Prostate gland (tissue), 2 donors: Measurements from ENCODE around the gene SLC12A6.

Experiments used
- CTCF ChIP-seq, 4 experiments: fragments of 200-600 bp in 2 of 4; fragments of 450-650 bp in 2 of 4; sonication (generic) in 2 of 4; IDR thresholded peaks; 1 replicate in 3 of 4; 2 replicates in 1 of 4; pipeline ENCODE4 v1.5.1; 2016 to 2019; ENCODE audit warnings: antibody characterized with exemption in 4 of 4, mild to moderate bottlenecking in 2 of 4, moderate library complexity in 2 of 4
- POLR2A ChIP-seq: fragments of 450-650 bp; IDR thresholded peaks from one replicate; pipeline ENCODE4 v1.6.1; 2016; ENCODE audit warnings: antibody characterized with exemption, mild to moderate bottlenecking

GRCh38 chr15:34353627-34354026 is 16.0 kb upstream of the SLC12A6 start:
- TF ChIP-seq POLR2A (no peak), CTCF (IDR thresholded peaks at IDR 0.05) (no peak)
